GM18867 (cell line): ENCODE measurements around the gene TTYH3.
A peak's percentile ranks its signal among the peaks of the same experiment; 100 is the strongest.
"Not testable (repeated sequence)": the region's sequence is repeated elsewhere in the genome, so short reads cannot be mapped to it uniquely, and the experiment has no call there.

Source experiments
- ATAC-seq: cut with Tn5 transposase; IDR thresholded peaks from one replicate; pipeline ENCODE4 v1.9.1; 2021; ENCODE audit warnings: mild to moderate bottlenecking, moderate library complexity; ENCODE audit not compliant: unreplicated experiment

TTYH3 gene

GRCh38 chr7:2661602-2662272, 30.0 kb downstream of the TTYH3 start:
- ATAC-seq: no peak

- ATAC-seq: no peak
Observed at GRCh38 chr7:2662273-2663120, 30.7 kb downstream of the TTYH3 start.

GRCh38 chr7:2663121-2663886, 31.5 kb downstream of the TTYH3 start:
- ATAC-seq: no peak

GRCh38 chr7:2663960-2664359, 32.2 kb downstream of the TTYH3 start:
- no peak for ATAC-seq

- ATAC-seq: no peak
Observed at GRCh38 chr7:2665359-2665791, 33.6 kb downstream of the TTYH3 start.

- no peak for ATAC-seq
Observed at GRCh38 chr7:2666155-2666554, 34.4 kb downstream of the TTYH3 start.

- ATAC-seq: no peak
Observed at GRCh38 chr7:2666588-2667250, 34.9 kb downstream of the TTYH3 start.

GRCh38 chr7:2667843-2668242, 36.1 kb downstream of the TTYH3 start:
- ATAC-seq: no peak

- no peak for ATAC-seq
Observed at GRCh38 chr7:2668401-2668800, 36.6 kb downstream of the TTYH3 start.

GRCh38 chr7:2670171-2670570, 38.4 kb downstream of the TTYH3 start:
- no peak for ATAC-seq

GRCh38 chr7:2670720-2671391, 39.1 kb downstream of the TTYH3 start:
- peak; percentile 68 for ATAC-seq

GRCh38 chr7:2673214-2673613, 41.4 kb downstream of the TTYH3 start:
- ATAC-seq: not testable (repeated sequence)

- no peak for ATAC-seq
Observed at GRCh38 chr7:2673934-2674333, 42.1 kb downstream of the TTYH3 start.

GRCh38 chr7:2675256-2675764, 43.5 kb downstream of the TTYH3 start:
- ATAC-seq: no peak

- ATAC-seq: not testable (repeated sequence)
Observed at GRCh38 chr7:2676576-2676975, 44.8 kb downstream of the TTYH3 start.

- ATAC-seq: not testable (repeated sequence)
Observed at GRCh38 chr7:2678454-2678853, 46.7 kb downstream of the TTYH3 start.

GRCh38 chr7:2679135-2680127, 47.6 kb downstream of the TTYH3 start:
- not testable (repeated sequence) for ATAC-seq

GRCh38 chr7:2680256-2680655, 48.5 kb downstream of the TTYH3 start:
- no peak for ATAC-seq
